Nephron (organoid): Measurements from ENCODE around the gene ADCY5.
"Not testable (repeated sequence)": the region's sequence is repeated elsewhere in the genome, so short reads cannot be mapped to it uniquely, and the experiment has no call there.

Experiments used
- H3K27ac Mint-ChIP-seq, 3 experiments: 2 replicates each; pipeline ENCODE4 v1.8.0; 2020; ENCODE audit warnings: mixed read lengths in 3 of 3, mild to moderate bottlenecking in 2 of 3, moderate library complexity in 1 of 3
- H3K27me3 Mint-ChIP-seq: 2 replicates; pipeline ENCODE4 v1.8.0; 2021; ENCODE audit warnings: low read depth, mild to moderate bottlenecking, moderate library complexity, mixed read lengths
- H3K36me3 Mint-ChIP-seq: 2 replicates; pipeline ENCODE4 v1.8.0; 2020; ENCODE audit warnings: low read depth, mixed read lengths
- H3K4me1 Mint-ChIP-seq: 2 replicates; pipeline ENCODE4 v1.8.0; 2020; ENCODE audit warnings: mixed read lengths
- H3K4me3 Mint-ChIP-seq, 3 experiments: 2 replicates each; pipeline ENCODE4 v1.8.0; 2020; ENCODE audit warnings: mild to moderate bottlenecking in 3 of 3, mixed read lengths in 3 of 3, moderate library complexity in 2 of 3
- H3K9me3 Mint-ChIP-seq: 2 replicates; pipeline ENCODE4 v1.8.0; 2020; ENCODE audit warnings: mixed read lengths
- TF ChIP-seq, protein P1 (sequence below), 3 experiments: fragments of 200-600 bp; sonication (generic); IDR thresholded peaks; one replicate each; pipeline ENCODE4 v1.5.0; 2021; ENCODE audit warnings: antibody characterized with exemption in 3 of 3; ENCODE audit not compliant: unreplicated experiment in 3 of 3

The ADCY5 gene

DNA sequence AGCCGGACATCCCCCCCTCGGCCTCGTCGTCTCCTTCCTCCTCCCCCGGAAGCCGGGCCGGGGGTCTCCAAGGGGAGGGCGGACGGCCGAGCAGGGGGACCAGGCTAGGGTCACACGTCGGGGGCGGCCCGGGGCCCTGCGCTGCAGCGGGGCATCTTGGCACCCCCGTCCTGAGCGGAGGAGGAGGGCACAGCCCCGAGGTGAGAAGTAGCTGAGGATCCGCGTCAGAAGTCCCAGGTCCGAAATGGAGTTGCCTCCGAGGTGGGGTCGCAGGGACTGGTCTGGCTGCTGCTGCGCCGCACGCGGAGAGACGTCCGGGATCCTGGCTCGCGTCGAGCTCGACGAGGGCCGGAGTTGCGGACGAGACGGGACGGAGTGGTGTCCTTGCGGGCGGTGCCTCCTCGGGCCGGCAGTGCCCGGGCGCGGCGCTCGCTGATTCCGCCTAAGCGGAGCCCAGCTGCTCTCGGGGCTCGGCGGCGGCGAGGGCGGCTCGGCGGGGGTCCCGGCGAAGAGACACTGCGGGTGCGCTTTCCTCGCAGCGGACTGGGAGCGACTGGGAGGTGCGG is at the start of gene ADCY5:
Gene ADCY5, minus strand, starts transcription at position 555 of the 566 bp plus-strand sequence. Its CDS starts 545 bp downstream, at position 10.
- no peak within 1 kb of the TSS for H3K27ac Mint-ChIP-seq
- H3K4me3 Mint-ChIP-seq: peak within 1 kb of the TSS; percentile 82 to 85 (median 83)
- H3K4me1 Mint-ChIP-seq: peaks cover 18% of the 10 kb centered on the region
- TF ChIP-seq, protein P1, sequence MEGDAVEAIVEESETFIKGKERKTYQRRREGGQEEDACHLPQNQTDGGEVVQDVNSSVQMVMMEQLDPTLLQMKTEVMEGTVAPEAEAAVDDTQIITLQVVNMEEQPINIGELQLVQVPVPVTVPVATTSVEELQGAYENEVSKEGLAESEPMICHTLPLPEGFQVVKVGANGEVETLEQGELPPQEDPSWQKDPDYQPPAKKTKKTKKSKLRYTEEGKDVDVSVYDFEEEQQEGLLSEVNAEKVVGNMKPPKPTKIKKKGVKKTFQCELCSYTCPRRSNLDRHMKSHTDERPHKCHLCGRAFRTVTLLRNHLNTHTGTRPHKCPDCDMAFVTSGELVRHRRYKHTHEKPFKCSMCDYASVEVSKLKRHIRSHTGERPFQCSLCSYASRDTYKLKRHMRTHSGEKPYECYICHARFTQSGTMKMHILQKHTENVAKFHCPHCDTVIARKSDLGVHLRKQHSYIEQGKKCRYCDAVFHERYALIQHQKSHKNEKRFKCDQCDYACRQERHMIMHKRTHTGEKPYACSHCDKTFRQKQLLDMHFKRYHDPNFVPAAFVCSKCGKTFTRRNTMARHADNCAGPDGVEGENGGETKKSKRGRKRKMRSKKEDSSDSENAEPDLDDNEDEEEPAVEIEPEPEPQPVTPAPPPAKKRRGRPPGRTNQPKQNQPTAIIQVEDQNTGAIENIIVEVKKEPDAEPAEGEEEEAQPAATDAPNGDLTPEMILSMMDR (IDR thresholded peaks at IDR 0.05; ENCODE audit: unreplicated experiment in 3 of 3): no peak
- H3K27me3 Mint-ChIP-seq: peaks cover 59% of the 10 kb centered on the region
- H3K36me3 Mint-ChIP-seq: peaks cover 9% of the 10 kb centered on the region
- no peaks in the 10 kb centered on the region for H3K9me3 Mint-ChIP-seq

DNA sequence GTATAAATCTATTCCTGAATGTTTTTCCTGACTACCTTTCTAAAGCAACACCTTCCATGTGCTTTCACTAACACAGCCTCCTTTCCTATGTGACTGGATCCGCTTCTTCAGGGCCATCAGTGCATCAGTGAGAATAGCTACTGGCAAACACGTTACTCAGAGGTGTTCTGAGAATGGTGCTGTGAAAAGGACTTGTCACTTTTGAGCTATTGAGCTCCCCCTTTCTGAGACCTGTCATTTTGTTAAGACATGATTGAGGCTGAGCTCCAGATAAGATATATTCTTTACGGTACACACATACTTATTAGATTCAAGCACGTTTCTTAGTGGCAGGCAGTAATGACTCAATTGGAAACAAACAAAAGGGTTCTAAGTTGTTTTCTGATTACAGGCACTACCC is 45.0 kb upstream of the ADCY5 start:
- H3K4me3 Mint-ChIP-seq: no peak overlapping the region
- TF ChIP-seq, protein P1 (IDR thresholded peaks at IDR 0.05; ENCODE audit: unreplicated experiment in 3 of 3): no peak
- H3K27ac Mint-ChIP-seq: no peak overlapping the region
- H3K4me1 Mint-ChIP-seq: no peaks in the 10 kb centered on the region
- H3K9me3 Mint-ChIP-seq: no peaks in the 10 kb centered on the region
- peaks cover 24% of the 10 kb centered on the region for H3K36me3 Mint-ChIP-seq
- no peaks in the 10 kb centered on the region for H3K27me3 Mint-ChIP-seq

DNA sequence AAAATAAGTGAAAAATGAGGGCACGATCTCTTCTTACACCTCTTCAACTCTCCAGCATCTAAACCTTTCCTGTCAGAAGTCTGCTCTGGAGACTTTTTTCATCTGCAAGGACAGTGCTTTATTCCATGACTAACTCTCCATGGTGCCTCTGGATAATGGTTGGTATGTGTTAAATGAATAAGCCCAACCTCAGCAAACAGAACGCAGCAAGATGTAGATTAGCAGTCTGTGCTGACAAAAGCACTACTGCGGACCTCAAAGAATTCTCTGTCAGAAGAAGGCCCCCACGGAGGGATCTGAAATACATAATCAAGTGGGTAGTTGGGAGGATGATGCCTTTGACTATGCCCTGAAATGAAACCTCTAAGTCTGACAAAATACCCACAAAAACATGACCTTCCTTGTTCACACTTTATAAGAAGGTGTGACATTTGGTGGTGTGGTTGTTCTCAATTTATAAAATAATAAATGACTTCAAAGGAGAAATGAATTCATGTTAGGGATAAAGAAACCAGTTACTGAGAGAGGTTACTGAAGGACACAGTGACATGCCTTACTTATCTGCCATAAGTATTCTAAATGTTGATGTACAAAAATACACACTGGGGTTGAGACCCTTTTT is 43.2 kb upstream of the ADCY5 start:
- Mint-ChIP-seq H3K36me3 (peaks cover 17% of the 10 kb centered on the region), H3K9me3 (no peaks in the 10 kb centered on the region), H3K27ac (no peak overlapping the region), H3K4me1 (no peaks in the 10 kb centered on the region), H3K27me3 (no peaks in the 10 kb centered on the region), H3K4me3 (no peak overlapping the region)
- TF ChIP-seq, protein P1 (IDR thresholded peaks at IDR 0.05; ENCODE audit: unreplicated experiment in 3 of 3): no peak

DNA sequence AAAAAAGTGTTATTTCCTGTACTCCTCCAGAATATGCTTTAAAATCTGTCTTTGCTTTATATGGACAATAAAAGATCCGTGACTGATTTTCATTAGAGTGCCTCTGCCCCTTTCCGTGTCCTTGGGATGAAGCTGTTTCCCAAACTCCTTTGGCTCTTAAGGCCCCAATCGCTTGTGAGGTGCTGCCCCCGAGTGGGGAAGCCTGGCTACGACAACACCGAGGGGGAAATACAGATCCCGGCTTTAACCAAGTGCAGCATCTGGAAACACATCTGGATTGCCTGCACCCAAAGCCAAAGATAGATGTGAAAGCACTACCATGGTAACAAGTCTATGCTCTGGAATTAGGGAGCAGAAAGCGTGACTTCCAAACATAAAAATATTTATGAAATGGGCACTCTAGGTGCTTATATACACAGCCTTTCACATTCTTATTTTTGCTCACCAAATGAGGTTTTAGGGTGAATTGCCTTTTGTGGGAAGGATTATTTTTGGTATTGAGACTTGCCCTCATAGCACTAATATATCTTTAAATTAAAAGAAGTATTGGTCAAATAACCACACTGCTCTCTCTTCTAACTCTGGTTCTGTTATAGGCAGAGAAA is 40.6 kb upstream of the ADCY5 start:
- H3K27ac Mint-ChIP-seq: no peak overlapping the region

DNA sequence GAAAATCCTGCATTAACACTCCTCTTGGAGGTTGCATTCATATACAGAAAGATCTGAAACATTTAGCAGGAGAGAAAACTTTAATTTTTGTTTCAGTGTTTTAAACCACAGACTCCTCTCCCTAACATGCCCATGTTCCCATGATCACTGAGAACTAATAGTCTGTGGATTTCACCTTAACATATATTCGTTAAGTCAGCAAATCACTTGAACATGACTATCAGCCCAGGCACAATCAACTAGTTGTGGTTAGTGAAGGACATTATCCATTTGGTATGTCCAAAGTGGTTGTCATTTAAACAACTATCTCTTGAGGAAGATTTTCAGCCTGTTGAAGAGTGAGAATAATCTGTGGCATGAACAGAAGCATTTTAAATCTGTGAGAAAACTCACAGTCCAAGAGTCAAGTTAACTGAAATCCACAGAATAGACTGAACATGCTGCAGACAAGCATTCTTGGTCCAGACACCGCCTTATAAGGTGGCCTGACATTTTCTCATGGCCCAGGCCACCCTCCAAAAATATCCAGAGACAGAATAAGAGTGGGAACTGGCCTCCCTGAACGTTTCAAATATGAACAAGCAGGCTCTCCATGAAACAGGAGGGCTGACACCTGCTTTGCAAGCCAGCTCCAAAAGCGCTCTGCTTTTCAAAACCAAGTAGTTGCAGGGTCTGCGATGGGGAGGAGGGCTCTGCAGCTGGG is 39.9 kb upstream of the ADCY5 start:
- H3K9me3 Mint-ChIP-seq: no peaks in the 10 kb centered on the region
- peaks cover 4% of the 10 kb centered on the region for H3K36me3 Mint-ChIP-seq

More for the DNA sequence above, 40.6 kb upstream of the ADCY5 start:
- peaks cover 6% of the 10 kb centered on the region for H3K36me3 Mint-ChIP-seq
- TF ChIP-seq, protein P1 (IDR thresholded peaks at IDR 0.05; ENCODE audit: unreplicated experiment in 3 of 3): peak; percentile 91 to 94 (median 92)
- H3K4me3 Mint-ChIP-seq: no peak overlapping the region
- no peaks in the 10 kb centered on the region for H3K9me3 Mint-ChIP-seq
- no peaks in the 10 kb centered on the region for H3K4me1 Mint-ChIP-seq
- H3K27me3 Mint-ChIP-seq: peaks cover 6% of the 10 kb centered on the region

DNA sequence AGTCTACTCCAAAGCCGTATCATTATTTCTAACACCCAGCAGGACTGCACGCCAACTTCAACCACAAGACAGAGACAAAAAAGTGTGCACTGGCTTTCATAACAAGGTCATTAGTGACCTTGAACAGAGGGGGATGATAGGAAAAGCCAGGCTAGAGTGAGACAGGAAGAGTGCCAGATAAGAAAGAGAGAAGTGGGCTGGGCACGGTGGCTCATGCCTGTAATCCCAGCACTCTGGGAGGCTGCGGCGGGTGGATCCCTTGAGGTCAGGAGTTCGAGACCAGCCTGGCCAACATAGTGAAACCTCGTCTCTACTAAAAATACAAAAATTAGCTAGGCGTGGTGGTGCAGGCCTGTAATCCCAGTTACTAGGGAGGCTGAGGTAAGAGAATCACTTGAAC is 38.2 kb upstream of the ADCY5 start:
- not testable (repeated sequence) for H3K27ac Mint-ChIP-seq, H3K36me3 Mint-ChIP-seq, H3K27me3 Mint-ChIP-seq

More for the DNA sequence above, 39.9 kb upstream of the ADCY5 start:
- H3K27me3 Mint-ChIP-seq: peaks cover 6% of the 10 kb centered on the region
- no peak overlapping the region for H3K4me3 Mint-ChIP-seq
- TF ChIP-seq, protein P1 (IDR thresholded peaks at IDR 0.05; ENCODE audit: unreplicated experiment in 3 of 3): no peak
- H3K4me1 Mint-ChIP-seq: no peaks in the 10 kb centered on the region
- no peak overlapping the region for H3K27ac Mint-ChIP-seq

More for the DNA sequence above, 38.2 kb upstream of the ADCY5 start:
- H3K9me3 Mint-ChIP-seq, H3K4me1 Mint-ChIP-seq, H3K4me3 Mint-ChIP-seq: not testable (repeated sequence)
